ENCODE data around the gene UCHL3. TPM values are rescaled to one million over a fixed set of nuclear protein-coding genes. Genes with fewer than 3 reads are reported as not detected.

The UCHL3 gene
- total and polyA plus RNA-seq, 2 experiments from 2014 or later, result 64.6 to 143 TPM

DNA sequence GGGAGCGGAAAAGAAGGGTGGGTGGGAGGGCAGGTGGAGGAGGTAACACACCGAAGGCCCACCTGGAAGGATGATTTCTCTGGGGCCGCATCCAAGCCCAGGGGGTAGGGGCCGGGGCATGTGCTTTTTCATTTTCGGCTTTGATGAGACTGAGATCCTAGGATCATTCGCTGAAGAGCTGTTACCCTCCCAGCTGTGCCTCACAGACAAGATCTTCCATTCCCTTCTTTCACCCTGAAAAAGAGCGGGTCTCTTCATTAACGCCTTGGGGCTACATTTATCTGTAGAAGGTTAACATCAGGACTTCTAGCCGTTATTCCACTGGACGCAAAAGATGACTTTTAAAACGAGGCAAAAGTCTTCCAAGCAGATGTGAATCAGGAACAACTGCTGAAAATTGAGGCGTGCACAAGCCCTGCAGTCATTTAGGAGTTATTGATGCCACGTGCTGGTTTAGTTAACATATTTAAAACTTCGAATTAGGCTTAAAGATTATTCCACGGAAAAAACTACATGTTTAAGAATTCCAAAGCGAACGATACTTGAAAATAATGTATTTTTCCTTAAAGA lies 87.7 kb downstream of the UCHL3 start (continued):
- TF ChIP-seq, protein P1, sequence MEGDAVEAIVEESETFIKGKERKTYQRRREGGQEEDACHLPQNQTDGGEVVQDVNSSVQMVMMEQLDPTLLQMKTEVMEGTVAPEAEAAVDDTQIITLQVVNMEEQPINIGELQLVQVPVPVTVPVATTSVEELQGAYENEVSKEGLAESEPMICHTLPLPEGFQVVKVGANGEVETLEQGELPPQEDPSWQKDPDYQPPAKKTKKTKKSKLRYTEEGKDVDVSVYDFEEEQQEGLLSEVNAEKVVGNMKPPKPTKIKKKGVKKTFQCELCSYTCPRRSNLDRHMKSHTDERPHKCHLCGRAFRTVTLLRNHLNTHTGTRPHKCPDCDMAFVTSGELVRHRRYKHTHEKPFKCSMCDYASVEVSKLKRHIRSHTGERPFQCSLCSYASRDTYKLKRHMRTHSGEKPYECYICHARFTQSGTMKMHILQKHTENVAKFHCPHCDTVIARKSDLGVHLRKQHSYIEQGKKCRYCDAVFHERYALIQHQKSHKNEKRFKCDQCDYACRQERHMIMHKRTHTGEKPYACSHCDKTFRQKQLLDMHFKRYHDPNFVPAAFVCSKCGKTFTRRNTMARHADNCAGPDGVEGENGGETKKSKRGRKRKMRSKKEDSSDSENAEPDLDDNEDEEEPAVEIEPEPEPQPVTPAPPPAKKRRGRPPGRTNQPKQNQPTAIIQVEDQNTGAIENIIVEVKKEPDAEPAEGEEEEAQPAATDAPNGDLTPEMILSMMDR (conservative IDR thresholded peaks at IDR 0.05; ENCODE audit: low read depth in 2 of 2), result no peak
- TF ChIP-seq, protein P2, sequence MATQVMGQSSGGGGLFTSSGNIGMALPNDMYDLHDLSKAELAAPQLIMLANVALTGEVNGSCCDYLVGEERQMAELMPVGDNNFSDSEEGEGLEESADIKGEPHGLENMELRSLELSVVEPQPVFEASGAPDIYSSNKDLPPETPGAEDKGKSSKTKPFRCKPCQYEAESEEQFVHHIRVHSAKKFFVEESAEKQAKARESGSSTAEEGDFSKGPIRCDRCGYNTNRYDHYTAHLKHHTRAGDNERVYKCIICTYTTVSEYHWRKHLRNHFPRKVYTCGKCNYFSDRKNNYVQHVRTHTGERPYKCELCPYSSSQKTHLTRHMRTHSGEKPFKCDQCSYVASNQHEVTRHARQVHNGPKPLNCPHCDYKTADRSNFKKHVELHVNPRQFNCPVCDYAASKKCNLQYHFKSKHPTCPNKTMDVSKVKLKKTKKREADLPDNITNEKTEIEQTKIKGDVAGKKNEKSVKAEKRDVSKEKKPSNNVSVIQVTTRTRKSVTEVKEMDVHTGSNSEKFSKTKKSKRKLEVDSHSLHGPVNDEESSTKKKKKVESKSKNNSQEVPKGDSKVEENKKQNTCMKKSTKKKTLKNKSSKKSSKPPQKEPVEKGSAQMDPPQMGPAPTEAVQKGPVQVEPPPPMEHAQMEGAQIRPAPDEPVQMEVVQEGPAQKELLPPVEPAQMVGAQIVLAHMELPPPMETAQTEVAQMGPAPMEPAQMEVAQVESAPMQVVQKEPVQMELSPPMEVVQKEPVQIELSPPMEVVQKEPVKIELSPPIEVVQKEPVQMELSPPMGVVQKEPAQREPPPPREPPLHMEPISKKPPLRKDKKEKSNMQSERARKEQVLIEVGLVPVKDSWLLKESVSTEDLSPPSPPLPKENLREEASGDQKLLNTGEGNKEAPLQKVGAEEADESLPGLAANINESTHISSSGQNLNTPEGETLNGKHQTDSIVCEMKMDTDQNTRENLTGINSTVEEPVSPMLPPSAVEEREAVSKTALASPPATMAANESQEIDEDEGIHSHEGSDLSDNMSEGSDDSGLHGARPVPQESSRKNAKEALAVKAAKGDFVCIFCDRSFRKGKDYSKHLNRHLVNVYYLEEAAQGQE (IDR thresholded peaks at IDR 0.05; ENCODE audit: unreplicated experiment), result no peak
- no peak for TF ChIP-seq EZH2 (IDR thresholded peaks at IDR 0.05; ENCODE audit: low read depth, unreplicated experiment)
- no peak for TF ChIP-seq ZNF114 (CRISPR knock-in tag; IDR thresholded peaks at IDR 0.05)
- no peak for TF ChIP-seq NANOG (IDR thresholded peaks at IDR 0.05; ENCODE audit: borderline replicate concordance)

DNA sequence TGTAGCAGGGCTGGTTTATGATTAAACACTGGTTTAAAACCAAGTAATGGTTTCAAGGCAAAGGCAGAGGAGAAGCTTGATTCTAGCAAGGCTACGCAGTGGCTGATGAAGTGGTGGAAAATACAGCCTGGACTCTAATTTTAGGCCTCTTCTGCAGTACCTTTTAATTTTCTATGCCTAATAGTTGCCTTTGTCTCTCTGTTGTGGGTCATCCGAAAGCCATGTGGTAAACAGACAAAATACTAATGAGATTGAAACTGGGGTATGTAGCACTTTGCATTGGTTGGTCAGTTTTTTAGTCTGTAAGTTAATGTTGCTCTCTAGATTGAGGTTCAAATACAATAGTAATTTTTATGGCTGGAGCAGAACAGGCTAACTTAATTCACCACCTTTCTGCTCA lies 89.9 kb downstream of the UCHL3 start:
- DNase-seq (ENCODE audit: low spot score) (no peak), ATAC-seq (no peak)
- Histone ChIP-seq H3K36me3 (ENCODE audit: insufficient read depth) (no peaks in the 10 kb centered on the region), H3K79me2 (replicated peaks; ENCODE audit: insufficient read depth) (peaks cover 17% of the 10 kb centered on the region; the same call in 1 of the 2 replicates), H3K4me2 (peak overlapping the region; percentile 75; the same call in 1 of the 2 replicates), H3K4me3 (no peak overlapping the region), H3K27me3 (ENCODE audit: insufficient read depth) (peaks cover 43% of the 10 kb centered on the region), H3K4me1 (ENCODE audit: insufficient read depth) (peaks cover 36% of the 10 kb centered on the region), H3F3A (replicated peaks; ENCODE audit: low read depth) (no peaks in the 10 kb centered on the region), H2AFZ (no peak overlapping the region), H3K27ac (ENCODE audit: low read depth) (no peak overlapping the region), H4K20me1 (replicated peaks; ENCODE audit: insufficient read depth) (no peaks in the 10 kb centered on the region), H3K9me2 (ENCODE audit: insufficient read depth) (no peaks in the 10 kb centered on the region)
- TF ChIP-seq ETS1 (IDR thresholded peaks at IDR 0.05), result no peak
- Mint-ChIP-seq H3K27me3 (ENCODE audit: insufficient read depth, low read depth, poor library complexity) (peaks cover 26% of the 10 kb centered on the region), H3K9me3 (no peaks in the 10 kb centered on the region; the same call in 2 of the 3 replicates), H3K4me3 (no peak overlapping the region), H3K27ac (no peak overlapping the region), H3K4me1 (peaks cover 29% of the 10 kb centered on the region), H3K36me3 (ENCODE audit: low read depth) (no peaks in the 10 kb centered on the region)

All from GM23338 (cell line).